ENCODE data around the gene KNOP1. TPM values are rescaled to one million over a fixed set of nuclear protein-coding genes. Genes with fewer than 3 reads are reported as not detected.

The KNOP1 gene
- total RNA-seq, 1 donor from 2014 or later: 77.9 TPM

DNA sequence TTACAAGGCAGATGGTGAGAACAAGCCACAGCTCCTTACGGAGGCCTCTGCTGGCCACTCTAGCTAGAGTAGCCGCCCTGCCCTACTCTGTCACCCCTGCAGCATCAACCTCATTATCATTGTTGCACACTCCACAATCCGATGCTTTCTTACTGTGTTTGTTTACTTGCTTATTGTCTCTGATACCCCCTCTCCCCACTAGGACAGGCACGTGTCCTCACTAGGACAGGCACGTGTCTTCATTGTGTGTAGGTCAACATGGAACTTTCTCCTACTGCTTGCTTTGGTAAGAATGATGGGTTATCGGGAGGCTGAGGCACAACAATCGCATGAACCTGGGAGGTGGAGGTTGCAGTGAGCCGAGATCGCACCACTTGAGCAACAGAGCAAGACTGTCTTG lies 63.9 kb downstream of the KNOP1 start:
- no peak for DNase-seq (ENCODE audit: low read depth, low spot score)
- H3K4me1 Mint-ChIP-seq: no peaks in the 10 kb centered on the region
- TF ChIP-seq, protein P1, sequence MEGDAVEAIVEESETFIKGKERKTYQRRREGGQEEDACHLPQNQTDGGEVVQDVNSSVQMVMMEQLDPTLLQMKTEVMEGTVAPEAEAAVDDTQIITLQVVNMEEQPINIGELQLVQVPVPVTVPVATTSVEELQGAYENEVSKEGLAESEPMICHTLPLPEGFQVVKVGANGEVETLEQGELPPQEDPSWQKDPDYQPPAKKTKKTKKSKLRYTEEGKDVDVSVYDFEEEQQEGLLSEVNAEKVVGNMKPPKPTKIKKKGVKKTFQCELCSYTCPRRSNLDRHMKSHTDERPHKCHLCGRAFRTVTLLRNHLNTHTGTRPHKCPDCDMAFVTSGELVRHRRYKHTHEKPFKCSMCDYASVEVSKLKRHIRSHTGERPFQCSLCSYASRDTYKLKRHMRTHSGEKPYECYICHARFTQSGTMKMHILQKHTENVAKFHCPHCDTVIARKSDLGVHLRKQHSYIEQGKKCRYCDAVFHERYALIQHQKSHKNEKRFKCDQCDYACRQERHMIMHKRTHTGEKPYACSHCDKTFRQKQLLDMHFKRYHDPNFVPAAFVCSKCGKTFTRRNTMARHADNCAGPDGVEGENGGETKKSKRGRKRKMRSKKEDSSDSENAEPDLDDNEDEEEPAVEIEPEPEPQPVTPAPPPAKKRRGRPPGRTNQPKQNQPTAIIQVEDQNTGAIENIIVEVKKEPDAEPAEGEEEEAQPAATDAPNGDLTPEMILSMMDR (conservative IDR thresholded peaks at IDR 0.05): no peak
- H3K36me3 Mint-ChIP-seq (ENCODE audit: low read depth): peaks cover 27% of the 10 kb centered on the region
- H3K27ac Mint-ChIP-seq (ENCODE audit: unreplicated experiment): no peak overlapping the region
- H3K9me3 Mint-ChIP-seq: no peaks in the 10 kb centered on the region
- H3K4me3 Mint-ChIP-seq: no peak overlapping the region
- H3K27me3 Mint-ChIP-seq (ENCODE audit: low read depth): no peaks in the 10 kb centered on the region

Other genes with a start within 250 kb of the KNOP1 start
- gene GDE1, start 196.1 kb downstream of the KNOP1 start, total RNA-seq: 61.9 and 63.2 TPM in 2 replicates
- gene CCP110, start 194.3 kb downstream of the KNOP1 start, total RNA-seq: 35.2 and 36.3 TPM in 2 replicates
- 59.1 and 63.6 TPM in 2 replicates for gene VPS35L, start 162.5 kb downstream of the KNOP1 start, total RNA-seq
- 23.4 and 23.7 TPM in 2 replicates for gene IQCK, start within 50 bp of the KNOP1 start, total RNA-seq
- gene GPRC5B, start 166.6 kb upstream of the KNOP1 start, total RNA-seq: 58.5 and 59.3 TPM in 2 replicates

Measured in neural crest cell (in vitro differentiated cells).